Measurements from ENCODE around the gene PTPN22. TPM values are rescaled to one million over a fixed set of nuclear protein-coding genes. Genes with fewer than 3 reads are reported as not detected.
A peak's percentile ranks its signal among the peaks of the same experiment; 100 is the strongest.

PTPN22 gene
- total and polyA plus RNA-seq, 9 of the 15 experiments (the other 6 are each of a cell fraction or from before 2014, with no cell fraction given) = 0.45 to 4.6 (median 1.1) TPM

DNA sequence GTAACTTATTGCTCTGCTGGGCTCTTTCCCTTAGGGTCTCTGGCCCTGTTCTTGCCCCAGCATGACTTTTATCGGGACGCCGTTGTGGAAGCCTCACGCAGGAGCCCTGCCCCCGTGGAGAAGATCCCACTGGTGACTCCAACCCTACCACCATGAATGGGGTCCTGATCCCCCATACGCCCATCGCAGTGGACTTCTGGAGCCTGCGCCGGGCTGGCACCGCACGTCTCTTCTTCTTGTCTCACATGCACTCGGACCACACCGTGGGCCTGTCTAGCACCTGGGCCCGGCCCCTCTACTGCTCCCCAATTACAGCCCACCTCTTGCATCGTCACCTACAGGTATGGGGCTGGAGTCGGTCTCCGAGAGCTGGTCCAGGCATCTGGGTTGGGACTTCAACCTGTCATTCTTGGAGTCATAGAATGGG is 33.9 kb upstream of the PTPN22 start (continued):
- TF ChIP-seq, protein P1, sequence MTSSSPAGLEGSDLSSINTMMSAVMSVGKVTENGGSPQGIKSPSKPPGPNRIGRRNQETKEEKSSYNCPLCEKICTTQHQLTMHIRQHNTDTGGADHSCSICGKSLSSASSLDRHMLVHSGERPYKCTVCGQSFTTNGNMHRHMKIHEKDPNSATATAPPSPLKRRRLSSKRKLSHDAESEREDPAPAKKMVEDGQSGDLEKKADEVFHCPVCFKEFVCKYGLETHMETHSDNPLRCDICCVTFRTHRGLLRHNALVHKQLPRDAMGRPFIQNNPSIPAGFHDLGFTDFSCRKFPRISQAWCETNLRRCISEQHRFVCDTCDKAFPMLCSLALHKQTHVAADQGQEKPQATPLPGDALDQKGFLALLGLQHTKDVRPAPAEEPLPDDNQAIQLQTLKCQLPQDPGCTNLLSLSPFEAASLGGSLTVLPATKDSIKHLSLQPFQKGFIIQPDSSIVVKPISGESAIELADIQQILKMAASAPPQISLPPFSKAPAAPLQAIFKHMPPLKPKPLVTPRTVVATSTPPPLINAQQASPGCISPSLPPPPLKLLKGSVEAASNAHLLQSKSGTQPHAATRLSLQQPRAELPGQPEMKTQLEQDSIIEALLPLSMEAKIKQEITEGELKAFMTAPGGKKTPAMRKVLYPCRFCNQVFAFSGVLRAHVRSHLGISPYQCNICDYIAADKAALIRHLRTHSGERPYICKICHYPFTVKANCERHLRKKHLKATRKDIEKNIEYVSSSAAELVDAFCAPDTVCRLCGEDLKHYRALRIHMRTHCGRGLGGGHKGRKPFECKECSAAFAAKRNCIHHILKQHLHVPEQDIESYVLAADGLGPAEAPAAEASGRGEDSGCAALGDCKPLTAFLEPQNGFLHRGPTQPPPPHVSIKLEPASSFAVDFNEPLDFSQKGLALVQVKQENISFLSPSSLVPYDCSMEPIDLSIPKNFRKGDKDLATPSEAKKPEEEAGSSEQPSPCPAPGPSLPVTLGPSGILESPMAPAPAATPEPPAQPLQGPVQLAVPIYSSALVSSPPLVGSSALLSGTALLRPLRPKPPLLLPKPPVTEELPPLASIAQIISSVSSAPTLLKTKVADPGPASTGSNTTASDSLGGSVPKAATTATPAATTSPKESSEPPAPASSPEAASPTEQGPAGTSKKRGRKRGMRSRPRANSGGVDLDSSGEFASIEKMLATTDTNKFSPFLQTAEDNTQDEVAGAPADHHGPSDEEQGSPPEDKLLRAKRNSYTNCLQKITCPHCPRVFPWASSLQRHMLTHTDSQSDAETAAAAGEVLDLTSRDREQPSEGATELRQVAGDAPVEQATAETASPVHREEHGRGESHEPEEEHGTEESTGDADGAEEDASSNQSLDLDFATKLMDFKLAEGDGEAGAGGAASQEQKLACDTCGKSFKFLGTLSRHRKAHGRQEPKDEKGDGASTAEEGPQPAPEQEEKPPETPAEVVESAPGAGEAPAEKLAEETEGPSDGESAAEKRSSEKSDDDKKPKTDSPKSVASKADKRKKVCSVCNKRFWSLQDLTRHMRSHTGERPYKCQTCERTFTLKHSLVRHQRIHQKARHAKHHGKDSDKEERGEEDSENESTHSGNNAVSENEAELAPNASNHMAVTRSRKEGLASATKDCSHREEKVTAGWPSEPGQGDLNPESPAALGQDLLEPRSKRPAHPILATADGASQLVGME (CRISPR knock-in tag; IDR thresholded peaks at IDR 0.05) = no peak
- TF ChIP-seq PHB (CRISPR knock-in tag; IDR thresholded peaks at IDR 0.05) (no peak), EP400 (IDR thresholded peaks at IDR 0.05) (peak; percentile 33), ZNF174 (CRISPR knock-in tag; IDR thresholded peaks at IDR 0.05) (no peak), RUNX1 (IDR thresholded peaks at IDR 0.05; ENCODE audit: low read depth) (no peak), ZC3H11A (IDR thresholded peaks at IDR 0.05; ENCODE audit: low read depth, low read length) (no peak), SRSF1 (IDR thresholded peaks at IDR 0.05; ENCODE audit: low read depth, low read length) (no peak), NFE2 (IDR thresholded peaks at IDR 0.05; ENCODE audit: low read depth) (no peak), MYBL2 (IDR thresholded peaks at IDR 0.05; ENCODE audit: low read depth) (no peak), MYBL2 (CRISPR knock-in tag; IDR thresholded peaks at IDR 0.05; ENCODE audit: borderline replicate concordance) (no peak), TBL1XR1 (IDR thresholded peaks at IDR 0.05; ENCODE audit: low read length in 2 of 2) (no peak), DNMT1 (IDR thresholded peaks at IDR 0.05) (0 out of 2 replicates have a peak, but pooled peaks have one; percentile 60)
- TF ChIP-seq, protein P2, sequence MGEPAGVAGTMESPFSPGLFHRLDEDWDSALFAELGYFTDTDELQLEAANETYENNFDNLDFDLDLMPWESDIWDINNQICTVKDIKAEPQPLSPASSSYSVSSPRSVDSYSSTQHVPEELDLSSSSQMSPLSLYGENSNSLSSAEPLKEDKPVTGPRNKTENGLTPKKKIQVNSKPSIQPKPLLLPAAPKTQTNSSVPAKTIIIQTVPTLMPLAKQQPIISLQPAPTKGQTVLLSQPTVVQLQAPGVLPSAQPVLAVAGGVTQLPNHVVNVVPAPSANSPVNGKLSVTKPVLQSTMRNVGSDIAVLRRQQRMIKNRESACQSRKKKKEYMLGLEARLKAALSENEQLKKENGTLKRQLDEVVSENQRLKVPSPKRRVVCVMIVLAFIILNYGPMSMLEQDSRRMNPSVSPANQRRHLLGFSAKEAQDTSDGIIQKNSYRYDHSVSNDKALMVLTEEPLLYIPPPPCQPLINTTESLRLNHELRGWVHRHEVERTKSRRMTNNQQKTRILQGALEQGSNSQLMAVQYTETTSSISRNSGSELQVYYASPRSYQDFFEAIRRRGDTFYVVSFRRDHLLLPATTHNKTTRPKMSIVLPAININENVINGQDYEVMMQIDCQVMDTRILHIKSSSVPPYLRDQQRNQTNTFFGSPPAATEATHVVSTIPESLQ (CRISPR knock-in tag; IDR thresholded peaks at IDR 0.05) = no peak
- TF ChIP-seq, protein P3, sequence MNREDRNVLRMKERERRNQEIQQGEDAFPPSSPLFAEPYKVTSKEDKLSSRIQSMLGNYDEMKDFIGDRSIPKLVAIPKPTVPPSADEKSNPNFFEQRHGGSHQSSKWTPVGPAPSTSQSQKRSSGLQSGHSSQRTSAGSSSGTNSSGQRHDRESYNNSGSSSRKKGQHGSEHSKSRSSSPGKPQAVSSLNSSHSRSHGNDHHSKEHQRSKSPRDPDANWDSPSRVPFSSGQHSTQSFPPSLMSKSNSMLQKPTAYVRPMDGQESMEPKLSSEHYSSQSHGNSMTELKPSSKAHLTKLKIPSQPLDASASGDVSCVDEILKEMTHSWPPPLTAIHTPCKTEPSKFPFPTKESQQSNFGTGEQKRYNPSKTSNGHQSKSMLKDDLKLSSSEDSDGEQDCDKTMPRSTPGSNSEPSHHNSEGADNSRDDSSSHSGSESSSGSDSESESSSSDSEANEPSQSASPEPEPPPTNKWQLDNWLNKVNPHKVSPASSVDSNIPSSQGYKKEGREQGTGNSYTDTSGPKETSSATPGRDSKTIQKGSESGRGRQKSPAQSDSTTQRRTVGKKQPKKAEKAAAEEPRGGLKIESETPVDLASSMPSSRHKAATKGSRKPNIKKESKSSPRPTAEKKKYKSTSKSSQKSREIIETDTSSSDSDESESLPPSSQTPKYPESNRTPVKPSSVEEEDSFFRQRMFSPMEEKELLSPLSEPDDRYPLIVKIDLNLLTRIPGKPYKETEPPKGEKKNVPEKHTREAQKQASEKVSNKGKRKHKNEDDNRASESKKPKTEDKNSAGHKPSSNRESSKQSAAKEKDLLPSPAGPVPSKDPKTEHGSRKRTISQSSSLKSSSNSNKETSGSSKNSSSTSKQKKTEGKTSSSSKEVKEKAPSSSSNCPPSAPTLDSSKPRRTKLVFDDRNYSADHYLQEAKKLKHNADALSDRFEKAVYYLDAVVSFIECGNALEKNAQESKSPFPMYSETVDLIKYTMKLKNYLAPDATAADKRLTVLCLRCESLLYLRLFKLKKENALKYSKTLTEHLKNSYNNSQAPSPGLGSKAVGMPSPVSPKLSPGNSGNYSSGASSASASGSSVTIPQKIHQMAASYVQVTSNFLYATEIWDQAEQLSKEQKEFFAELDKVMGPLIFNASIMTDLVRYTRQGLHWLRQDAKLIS (CRISPR knock-in tag; IDR thresholded peaks at IDR 0.05) = no peak
- TF ChIP-seq, protein P4, sequence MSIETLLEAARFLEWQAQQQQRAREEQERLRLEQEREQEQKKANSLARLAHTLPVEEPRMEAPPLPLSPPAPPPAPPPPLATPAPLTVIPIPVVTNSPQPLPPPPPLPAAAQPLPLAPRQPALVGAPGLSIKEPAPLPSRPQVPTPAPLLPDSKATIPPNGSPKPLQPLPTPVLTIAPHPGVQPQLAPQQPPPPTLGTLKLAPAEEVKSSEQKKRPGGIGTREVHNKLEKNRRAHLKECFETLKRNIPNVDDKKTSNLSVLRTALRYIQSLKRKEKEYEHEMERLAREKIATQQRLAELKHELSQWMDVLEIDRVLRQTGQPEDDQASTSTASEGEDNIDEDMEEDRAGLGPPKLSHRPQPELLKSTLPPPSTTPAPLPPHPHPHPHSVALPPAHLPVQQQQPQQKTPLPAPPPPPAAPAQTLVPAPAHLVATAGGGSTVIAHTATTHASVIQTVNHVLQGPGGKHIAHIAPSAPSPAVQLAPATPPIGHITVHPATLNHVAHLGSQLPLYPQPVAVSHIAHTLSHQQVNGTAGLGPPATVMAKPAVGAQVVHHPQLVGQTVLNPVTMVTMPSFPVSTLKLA (conservative IDR thresholded peaks at IDR 0.05) = peak in 1 of 2 experiments; percentile 6; a peak in 1 of 4 replicates

Data from K562 (cell line).